Ovary (tissue), 9 donors: Measurements from ENCODE around the gene NCKAP1. TPM values are rescaled to one million over a fixed set of nuclear protein-coding genes. Genes with fewer than 3 reads are reported as not detected.

Source experiments
- DNase-seq, 5 donors: peaks; one replicate each; pipeline ENCODE4 v3.0.0-alpha.2; 2019 to 2020
- H3K27ac ChIP-seq, 2 donors: fragments of 200-600 bp; one replicate each; pipeline versions ENCODE4 v1.5.1 to v1.8.0; 2019 to 2022
- H3K27me3 ChIP-seq: fragments of 200-600 bp; one replicate; pipeline ENCODE4 v1.8.0; 2022
- H3K36me3 ChIP-seq: fragments of 200-600 bp; sonication (generic); one replicate; pipeline ENCODE4 v1.5.1; 2019
- H3K4me1 ChIP-seq: one replicate; pipeline ENCODE4 v1.8.1; 2013; ENCODE audit warnings: mild to moderate bottlenecking, moderate library complexity; ENCODE audit not compliant: insufficient read depth
- H3K4me3 ChIP-seq: fragments of 200-600 bp; sonication (generic); one replicate; pipeline ENCODE4 v1.5.1; 2017
- H3K9me3 ChIP-seq, 2 donors: fragments of 200-600 bp in 1 of 2; sonication (generic) in 1 of 2; one replicate each; pipeline versions ENCODE4 v1.5.1 to v1.8.1; 2013 to 2019; ENCODE audit warnings: mild to moderate bottlenecking in 1 of 2, moderate library complexity in 1 of 2
- EP300 ChIP-seq: sonication (generic); formaldehyde crosslinking; IDR thresholded peaks from one replicate; pipeline ENCODE4 v1.6.1; 2017; ENCODE audit warnings: antibody characterized with exemption
- POLR2A ChIP-seq: fragments of 450-650 bp; IDR thresholded peaks from one replicate; pipeline ENCODE4 v1.6.1; 2017; ENCODE audit warnings: antibody characterized with exemption, mild to moderate bottlenecking, moderate library complexity
- WGBS, 3 donors: extraction: QIAGEN DNeasy Blood & Tissue Kit in 1 of 3; methylation state at CpG; one replicate each; pipeline versions ENCODE4 v1.1.5 to v1.1.7; 2013 to 2017; 5-methylcytosine and 5-hydroxymethylcytosine counted together
- intact Hi-C, 4 donors: fragments of 100-400 bp; cut with DNase I; formaldehyde crosslinking; loops; one replicate each; pipeline versions ENCODE4 v1.11.0 to v1.15.1; 2022 to 2023
- polyA plus RNA-seq, 2 donors: library from polyadenylated mRNA; stranded (reverse); fragments of 200-250 nt in 1 of 2; fragments of 350-450 nt in 1 of 2; fragmentation: Illumina TruSeq in 1 of 2; extraction: RNeasy Lipid Tissue Mini Kit (QIAGEN cat#74804) in 1 of 2; gene quantifications; one replicate each; pipeline ENCODE4 v1.2.3, GENCODE V29; 2013 to 2014
- total RNA-seq, 7 donors: library from RNA; depleted of rRNA in 2 of 7; stranded (reverse); fragments of >200 nt in 2 of 7; fragmentation: NEBNext Ultra II Directional in 3 of 7; extraction: Animal tissue kit (Norgen Biotek cat#: 25700) in 3 of 7; gene quantifications; one replicate each; pipeline versions ENCODE4 v1.1.0 to v1.2.4, GENCODE V29; 2016 to 2023
- TF ChIP-seq, protein P1 (sequence below), 3 donors: fragments of 450-650 bp in 2 of 3; fragments of 200-600 bp in 1 of 3; IDR thresholded peaks; one replicate each; pipeline versions ENCODE4 v1.5.1 to v1.8.0; 2016 to 2022; ENCODE audit warnings: antibody characterized with exemption in 3 of 3, mild to moderate bottlenecking in 1 of 3
- donor health status: DM: no; HTN: no; CAD: no; lungs with moderate emphysema.
- donor health status: DM: no; HTN: no; CAD: no.
- donor health status: Bipolar disorder and iron deficiency.
- donor health status: DM: yes; HTN: yes; CAD: no.
- donor health status: DM: no; HTN: no; CAD: no.
- donor health status: DM: yes; HTN: yes; CAD: no.

The NCKAP1 gene
- total and polyA plus RNA-seq, 9 donors = 59.9 to 122 (median 100) TPM

DNA sequence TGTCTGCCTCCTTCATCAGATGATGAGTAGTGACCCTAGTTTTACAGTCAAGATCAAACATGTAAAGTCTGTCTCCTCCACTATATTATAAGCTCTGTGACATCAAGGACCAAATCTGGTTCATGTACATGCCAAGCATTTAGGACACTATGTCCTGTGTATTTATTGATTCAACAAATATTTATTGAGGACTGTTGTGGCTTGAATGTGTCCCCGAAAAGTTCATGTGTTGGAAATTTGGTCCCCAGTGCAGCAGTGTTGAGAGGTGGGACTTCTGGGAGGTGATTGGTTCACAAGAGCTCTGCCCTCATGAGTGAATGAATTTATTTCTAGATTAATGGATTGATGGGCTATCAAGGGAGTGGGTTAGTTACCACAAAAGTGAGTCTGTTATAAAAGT lies 125.2 kb downstream of the NCKAP1 start:
- DNase-seq = no peak
- H3K27ac ChIP-seq = no peak overlapping the region
- H3K9me3 ChIP-seq = no peaks in the 10 kb centered on the region
- WGBS, 3 donors = 92 to 97% (median 96%) methylated on average over 1 of the region's 1 CpG
- no peaks in the 10 kb centered on the region for H3K27me3 ChIP-seq
- no peaks in the 10 kb centered on the region for H3K4me1 ChIP-seq
- intact Hi-C loops = no loop called here
- TF ChIP-seq, protein P1, sequence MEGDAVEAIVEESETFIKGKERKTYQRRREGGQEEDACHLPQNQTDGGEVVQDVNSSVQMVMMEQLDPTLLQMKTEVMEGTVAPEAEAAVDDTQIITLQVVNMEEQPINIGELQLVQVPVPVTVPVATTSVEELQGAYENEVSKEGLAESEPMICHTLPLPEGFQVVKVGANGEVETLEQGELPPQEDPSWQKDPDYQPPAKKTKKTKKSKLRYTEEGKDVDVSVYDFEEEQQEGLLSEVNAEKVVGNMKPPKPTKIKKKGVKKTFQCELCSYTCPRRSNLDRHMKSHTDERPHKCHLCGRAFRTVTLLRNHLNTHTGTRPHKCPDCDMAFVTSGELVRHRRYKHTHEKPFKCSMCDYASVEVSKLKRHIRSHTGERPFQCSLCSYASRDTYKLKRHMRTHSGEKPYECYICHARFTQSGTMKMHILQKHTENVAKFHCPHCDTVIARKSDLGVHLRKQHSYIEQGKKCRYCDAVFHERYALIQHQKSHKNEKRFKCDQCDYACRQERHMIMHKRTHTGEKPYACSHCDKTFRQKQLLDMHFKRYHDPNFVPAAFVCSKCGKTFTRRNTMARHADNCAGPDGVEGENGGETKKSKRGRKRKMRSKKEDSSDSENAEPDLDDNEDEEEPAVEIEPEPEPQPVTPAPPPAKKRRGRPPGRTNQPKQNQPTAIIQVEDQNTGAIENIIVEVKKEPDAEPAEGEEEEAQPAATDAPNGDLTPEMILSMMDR (IDR thresholded peaks at IDR 0.05) = no peak
- TF ChIP-seq EP300 (no peak), POLR2A (no peak)
- H3K4me3 ChIP-seq = no peak overlapping the region
- no peaks in the 10 kb centered on the region for H3K36me3 ChIP-seq

DNA sequence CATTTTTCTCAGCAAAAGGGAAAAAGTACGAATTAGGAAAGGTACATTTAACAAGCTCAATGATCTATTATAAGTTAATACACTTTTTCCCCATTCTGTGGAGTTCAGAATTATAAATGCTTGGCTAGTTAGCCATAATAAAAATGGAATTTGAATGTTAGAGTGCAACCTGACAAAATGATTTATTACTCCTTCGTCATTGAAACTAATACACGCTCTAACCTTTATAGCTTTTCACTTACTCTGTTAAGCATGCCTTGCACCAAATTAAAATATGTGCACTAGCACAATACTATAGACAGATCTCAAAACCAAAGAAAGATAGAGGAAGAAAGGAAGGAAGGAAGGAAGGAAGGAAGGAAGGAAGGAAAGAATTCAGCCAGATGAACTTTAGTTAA lies 125.7 kb downstream of the NCKAP1 start:
- H3K4me3 ChIP-seq = no peak overlapping the region
- H3K27me3 ChIP-seq = no peaks in the 10 kb centered on the region
- no peak overlapping the region for H3K27ac ChIP-seq
- H3K36me3 ChIP-seq = no peaks in the 10 kb centered on the region
- no peaks in the 10 kb centered on the region for H3K9me3 ChIP-seq
- H3K4me1 ChIP-seq = no peaks in the 10 kb centered on the region
- intact Hi-C loops = no loop called here
- WGBS, 3 donors = 84 to 94% (median 91%) methylated on average over 3 of the region's 3 CpGs
- no peak for DNase-seq
- no peak for TF ChIP-seq POLR2A
- TF ChIP-seq, protein P1 (IDR thresholded peaks at IDR 0.05) = no peak
- no peak for TF ChIP-seq EP300

DNA sequence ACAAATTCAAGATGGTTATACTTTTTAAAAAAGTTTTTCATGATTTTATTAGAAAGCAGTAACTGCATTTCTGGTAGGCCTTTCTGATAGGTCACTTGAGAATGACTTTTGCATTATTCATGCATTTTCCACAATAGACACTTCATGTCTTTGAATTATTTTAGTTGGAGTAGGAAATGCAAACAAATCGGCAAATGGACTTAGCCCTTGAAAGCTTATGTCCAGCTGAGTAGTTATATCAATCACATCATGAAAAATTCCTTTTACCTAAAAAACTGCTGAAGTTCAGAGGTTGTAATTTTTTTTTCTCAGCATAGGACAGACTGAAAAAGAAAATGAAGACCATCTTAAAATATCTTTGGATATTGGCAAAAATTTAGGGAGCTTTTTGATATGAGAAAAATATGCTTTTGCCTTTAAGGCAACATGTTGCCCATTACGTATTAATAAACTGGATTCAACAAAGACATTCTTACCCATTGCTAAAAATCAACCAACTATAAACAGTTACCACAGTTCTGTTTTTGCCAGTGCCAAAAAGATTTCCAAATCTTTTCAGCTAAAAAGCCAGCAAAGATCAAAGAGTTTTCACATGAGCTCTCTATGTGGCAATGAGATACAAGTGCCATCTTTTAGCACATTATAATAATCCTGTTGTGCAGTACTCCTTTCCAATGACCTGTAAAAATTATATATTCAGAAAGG lies 126.3 kb downstream of the NCKAP1 start:
- Histone ChIP-seq H3K27ac (no peak overlapping the region), H3K9me3 (no peaks in the 10 kb centered on the region), H3K36me3 (no peaks in the 10 kb centered on the region), H3K27me3 (no peaks in the 10 kb centered on the region), H3K4me3 (no peak overlapping the region), H3K4me1 (no peaks in the 10 kb centered on the region)
- DNase-seq = no peak
- WGBS, 3 donors = 90 to 92% (median 91%) methylated on average over 2 of the region's 2 CpGs
- intact Hi-C loops = no loop called here
- TF ChIP-seq EP300 (no peak), POLR2A (no peak)
- TF ChIP-seq, protein P1 (IDR thresholded peaks at IDR 0.05) = no peak

DNA sequence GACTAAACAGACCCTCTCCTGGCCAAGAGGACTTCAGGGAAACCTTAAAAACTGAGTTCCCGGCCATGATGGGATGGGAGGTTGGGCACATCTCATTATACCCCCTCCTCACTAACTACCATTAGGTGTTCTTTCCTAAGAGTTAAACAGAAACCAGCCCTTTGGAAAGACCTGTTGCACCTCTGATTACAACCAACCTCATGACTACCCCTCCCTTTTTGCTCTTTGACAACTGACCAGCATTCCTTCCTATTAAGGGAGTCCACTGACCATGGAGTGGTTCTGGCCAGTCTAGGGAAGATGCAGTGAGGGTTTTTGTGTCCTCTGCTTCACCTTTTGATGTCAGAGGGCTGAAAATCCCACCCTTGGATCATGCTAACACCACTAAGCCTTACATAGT lies 127.3 kb downstream of the NCKAP1 start:
- DNase-seq = no peak
- Histone ChIP-seq H3K9me3 (no peaks in the 10 kb centered on the region), H3K4me3 (no peak overlapping the region), H3K36me3 (no peaks in the 10 kb centered on the region), H3K27ac (no peak overlapping the region), H3K4me1 (no peaks in the 10 kb centered on the region), H3K27me3 (no peaks in the 10 kb centered on the region)
- no peak for TF ChIP-seq POLR2A
- TF ChIP-seq, protein P1 (IDR thresholded peaks at IDR 0.05) = no peak
- no peak for TF ChIP-seq EP300
- intact Hi-C loops = no loop called here
- 95 to 100% (median 96%) methylated on average over 1 of the region's 1 CpG for WGBS, 3 donors
